Kidney capillary endothelial cell (primary cell): ENCODE results near the gene RICTOR.
"Not testable (repeated sequence)": the region's sequence is repeated elsewhere in the genome, so short reads cannot be mapped to it uniquely, and the experiment has no call there.

Experiments used
- DNase-seq: peaks from one replicate; pipeline ENCODE4 v3.0.0-alpha.2; 2018; ENCODE audit warnings: low spot score

The RICTOR gene

DNA sequence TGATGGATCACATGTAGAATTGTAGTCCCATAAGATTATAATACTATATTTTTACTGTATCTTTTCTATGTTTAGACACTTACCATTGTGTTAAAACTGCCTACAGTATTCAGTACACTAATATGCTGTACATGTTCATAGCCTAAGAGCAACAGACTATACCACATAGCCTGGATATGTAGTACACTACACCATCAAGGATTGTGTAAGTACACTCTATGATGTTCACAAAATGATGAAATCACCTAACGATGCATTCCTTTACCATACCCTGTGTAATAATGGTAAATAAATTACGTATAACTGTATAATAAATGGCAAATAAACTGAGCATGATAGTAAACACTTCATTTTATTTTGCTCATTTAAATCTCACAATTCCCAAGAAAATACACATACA is 60.3 kb downstream of the RICTOR start:
- no peak for DNase-seq

- DNase-seq, result not testable (repeated sequence)
These were observed 63.2 kb downstream of the RICTOR start for GRCh38 chr5:39010958-39011357.

DNA sequence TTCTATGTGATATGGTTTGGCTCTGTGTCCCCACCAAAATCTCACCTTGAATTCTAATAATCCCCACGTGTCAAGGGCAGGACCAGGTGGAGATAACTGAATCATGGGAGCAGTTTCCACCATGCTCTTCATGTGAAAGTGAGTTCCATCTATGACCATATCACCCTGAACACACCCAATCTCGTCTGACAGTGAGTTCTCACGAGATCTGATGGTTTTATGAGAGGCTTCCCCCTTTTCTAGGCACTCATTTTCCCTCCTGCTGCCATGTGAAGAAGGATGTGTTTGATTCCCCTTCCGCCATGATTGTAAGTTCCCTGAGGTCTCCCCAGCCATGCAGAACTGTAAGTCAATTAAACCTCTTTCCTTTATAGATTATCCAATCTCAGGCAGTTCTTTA is 64.2 kb downstream of the RICTOR start:
- DNase-seq, result no peak

DNA sequence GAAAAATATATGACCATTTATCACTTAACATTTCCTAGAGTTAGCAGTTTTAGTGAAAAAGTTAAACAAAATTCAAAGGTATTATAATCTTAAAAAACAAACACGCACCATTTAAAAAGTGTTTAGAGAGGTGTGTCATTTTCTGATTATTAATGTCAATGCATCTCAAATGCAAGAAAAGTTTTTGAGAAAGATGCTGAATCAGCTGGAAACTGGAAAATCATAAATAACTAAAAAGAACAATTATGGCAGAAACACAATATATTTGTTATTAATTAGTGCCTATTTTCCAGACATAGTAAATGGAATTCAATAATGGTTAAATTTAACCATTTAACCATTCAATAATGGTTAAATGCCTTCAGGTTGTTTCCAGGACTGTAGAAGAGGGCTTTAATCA is 64.9 kb downstream of the RICTOR start:
- DNase-seq, result no peak

DNA sequence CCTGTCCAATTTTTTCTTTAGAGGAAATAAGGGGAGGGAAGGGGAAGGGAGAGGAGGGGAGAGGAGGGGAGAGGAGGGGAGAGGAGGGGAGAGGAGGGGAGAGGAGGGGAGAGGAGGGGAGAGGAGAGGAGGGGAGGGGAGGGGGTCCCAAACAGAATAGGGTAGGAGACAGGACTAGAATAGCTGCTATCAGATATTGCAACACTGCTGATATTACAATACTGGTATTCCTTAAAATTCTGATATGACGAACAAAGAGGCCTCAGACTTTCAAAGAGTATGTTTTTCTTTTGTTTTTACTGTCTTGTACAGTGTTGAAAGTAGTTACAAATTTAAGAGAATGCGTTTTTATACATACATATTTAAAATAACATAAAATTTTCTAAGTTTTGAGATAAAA is 67.5 kb downstream of the RICTOR start:
- no peak for DNase-seq

DNA sequence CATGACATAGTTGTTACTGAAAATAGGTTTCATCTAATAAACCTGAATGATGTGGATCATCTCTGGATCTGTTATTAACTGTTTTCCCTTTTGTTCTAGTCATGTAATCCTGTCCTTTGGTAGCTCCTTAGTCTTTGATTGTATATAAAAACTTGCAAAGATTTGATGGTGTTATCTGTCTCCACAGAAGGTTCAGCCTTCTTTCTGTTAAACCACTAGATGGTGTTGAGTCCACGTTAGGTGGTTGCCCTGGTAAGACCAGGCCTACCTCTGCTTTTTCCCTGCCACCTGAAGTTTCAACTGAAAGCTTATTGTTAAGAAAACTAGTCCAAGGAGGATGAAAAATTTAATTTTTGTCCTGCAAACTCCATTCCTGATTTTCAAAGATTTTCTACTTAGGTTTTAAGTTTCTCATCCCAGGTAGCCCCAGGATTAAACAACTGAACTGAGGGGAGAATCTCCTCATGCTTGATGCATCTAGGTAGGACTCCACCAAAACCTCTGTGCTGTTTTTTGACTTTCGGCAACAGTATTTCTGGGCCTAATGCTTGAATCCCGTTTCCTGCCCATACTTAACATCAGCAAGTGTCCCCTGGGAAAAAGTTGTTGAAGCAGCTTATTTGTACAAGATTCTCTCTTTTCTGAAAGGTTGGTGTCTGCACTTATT is 68.5 kb downstream of the RICTOR start:
- DNase-seq, result no peak

- no peak for DNase-seq
These were observed 72.5 kb downstream of the RICTOR start for GRCh38 chr5:39001683-39002082.

GRCh38 chr5:38999037-38999436 is 75.2 kb downstream of the RICTOR start:
- no peak for DNase-seq

GRCh38 chr5:38997591-38997990 is 76.6 kb downstream of the RICTOR start:
- no peak for DNase-seq

GRCh38 chr5:38996123-38996522 is 78.1 kb downstream of the RICTOR start:
- no peak for DNase-seq

- peak; percentile 28 for DNase-seq
These were observed 79.8 kb downstream of the RICTOR start for GRCh38 chr5:38994324-38994927.

DNA sequence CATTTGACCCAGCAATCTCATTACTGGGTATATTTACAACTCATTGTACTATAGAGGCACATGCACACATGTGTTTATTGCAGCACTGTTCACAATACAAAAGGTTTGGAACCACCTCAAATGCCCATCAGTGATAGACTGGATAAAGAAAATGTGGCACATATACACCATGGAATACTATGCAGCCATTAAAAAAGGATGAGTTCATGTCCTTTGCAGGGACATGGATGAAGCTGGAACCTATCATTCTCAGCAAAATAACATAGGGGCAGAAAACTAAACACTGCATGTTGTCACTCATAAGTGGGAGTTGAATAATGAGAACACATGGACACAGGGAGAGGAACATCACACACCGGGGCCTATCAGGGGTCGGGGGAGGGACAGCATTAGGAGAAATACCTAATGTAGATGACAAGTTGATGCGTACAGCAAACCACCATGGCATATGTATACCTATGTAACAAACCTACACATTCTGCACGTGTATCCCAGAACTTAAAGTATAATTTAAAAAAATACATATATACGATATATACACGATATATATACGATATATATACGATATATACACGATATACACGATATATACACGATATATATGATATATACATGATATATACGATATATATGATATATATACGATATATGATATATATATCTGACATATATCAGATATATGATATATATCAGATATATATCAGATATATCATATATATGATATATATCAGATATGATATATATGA is 84.1 kb downstream of the RICTOR start:
- DNase-seq, result not testable (repeated sequence)

DNA sequence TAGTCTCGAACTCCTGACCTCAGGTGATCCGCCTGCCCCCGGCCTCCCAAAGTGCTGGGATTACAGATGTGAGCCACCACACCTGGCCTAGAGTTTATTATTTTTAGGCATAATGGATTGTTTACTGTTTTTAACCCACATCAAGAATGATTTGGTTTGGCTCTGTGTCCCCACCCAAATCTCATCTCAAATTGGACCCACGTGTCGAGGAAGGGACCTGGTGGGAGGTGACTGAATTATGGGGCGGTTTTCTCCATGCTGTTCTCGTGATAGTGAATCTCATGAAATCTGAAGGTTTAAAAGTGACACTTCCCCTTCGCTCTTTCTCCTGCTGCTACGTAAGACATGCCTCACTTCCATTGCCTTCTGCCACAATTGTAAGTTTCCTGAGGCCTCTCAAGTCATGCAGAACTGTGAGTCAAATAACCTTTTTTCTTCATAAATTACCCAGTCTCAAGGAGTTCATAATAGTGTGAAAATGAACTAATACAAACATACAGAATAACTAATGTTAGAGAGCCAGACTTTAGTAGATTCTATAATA is 88.2 kb downstream of the RICTOR start:
- no peak for DNase-seq

DNA sequence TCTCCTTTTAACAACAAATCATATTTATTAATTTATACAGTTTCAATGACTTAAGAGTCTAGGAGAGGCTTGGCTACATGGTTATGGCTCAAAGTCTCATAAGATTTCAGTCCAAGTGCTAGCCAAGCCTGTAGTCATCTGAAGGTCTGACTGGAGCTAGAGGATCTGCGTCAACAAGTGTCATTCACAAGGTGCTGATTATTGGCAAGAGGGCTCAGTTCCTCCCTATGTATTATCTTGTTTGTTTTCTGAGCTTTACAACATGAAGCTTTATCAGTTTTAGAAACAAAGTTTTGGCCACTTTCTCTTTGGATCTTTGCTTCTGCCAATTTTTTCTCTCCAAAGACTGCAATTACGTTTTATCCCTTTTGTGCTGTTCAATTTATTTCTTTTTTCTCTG is 94.7 kb downstream of the RICTOR start:
- DNase-seq, result no peak

DNA sequence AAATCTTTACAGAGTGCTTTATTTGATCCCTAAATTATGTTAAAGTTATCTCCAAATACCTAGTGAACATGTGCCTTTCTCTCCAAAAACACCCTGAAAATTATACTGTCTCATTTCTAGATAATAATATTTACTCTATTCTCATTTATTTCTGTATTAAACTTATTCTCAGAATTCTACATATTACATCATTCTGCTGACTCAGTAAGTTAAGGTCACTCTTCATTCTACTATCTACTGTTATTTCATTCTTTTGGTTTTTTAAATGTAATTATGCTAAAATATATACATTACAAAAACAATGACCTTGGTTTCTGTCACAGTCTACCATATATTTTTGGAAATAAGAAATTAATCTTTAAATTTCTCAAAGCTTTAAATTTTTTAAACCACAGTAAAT is 96.2 kb downstream of the RICTOR start:
- no peak for DNase-seq

- DNase-seq, result no peak
These were observed 105.5 kb downstream of the RICTOR start for GRCh38 chr5:38968665-38969064.

GRCh38 chr5:38961691-38962090 is 112.5 kb downstream of the RICTOR start:
- no peak for DNase-seq

GRCh38 chr5:38953426-38954012 is 120.7 kb downstream of the RICTOR start:
- DNase-seq, result no peak

GRCh38 chr5:38948501-38948900 is 125.7 kb downstream of the RICTOR start:
- DNase-seq, result no peak

DNA sequence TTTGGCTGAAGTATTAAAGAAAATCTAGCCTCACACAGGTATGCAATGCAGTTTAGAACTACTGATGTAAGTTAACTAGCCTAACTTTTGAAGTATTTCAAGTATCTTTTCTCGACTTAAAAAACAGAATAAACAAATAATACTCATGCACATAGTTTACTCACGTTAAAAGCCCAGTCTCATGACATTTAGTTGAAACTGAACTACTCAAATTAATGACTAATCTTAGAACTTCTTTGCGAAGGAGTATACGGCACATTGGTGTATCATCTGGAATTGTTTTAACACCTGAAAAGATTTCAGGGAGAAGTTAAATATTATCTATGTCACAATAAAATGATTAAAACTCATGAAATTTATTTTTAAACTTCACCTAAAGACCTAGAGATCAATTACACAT is 129.9 kb downstream of the RICTOR start:
- no peak for DNase-seq

- no peak for DNase-seq
These were observed 132.3 kb downstream of the RICTOR start for GRCh38 chr5:38941912-38942311.

GRCh38 chr5:38940230-38940858 is 133.9 kb downstream of the RICTOR start:
- no peak for DNase-seq
